22Rv1 (cell line): ENCODE measurements around the gene TMEM132D.

Experiments used
- ZFX ChIP-seq: fragments of 450-650 bp; IDR thresholded peaks from 2 replicates; pipeline ENCODE4 v1.6.1; 2017; ENCODE audit warnings: antibody characterized with exemption, borderline replicate concordance
- TF ChIP-seq, protein P1 (sequence below): fragments of 450-650 bp; IDR thresholded peaks from 2 replicates; pipeline ENCODE4 v1.5.1; 2017; ENCODE audit warnings: mild to moderate bottlenecking

GRCh38 chr12:129675496-129675895 lies 228.3 kb downstream of the TMEM132D start:
- TF ChIP-seq, protein P1, sequence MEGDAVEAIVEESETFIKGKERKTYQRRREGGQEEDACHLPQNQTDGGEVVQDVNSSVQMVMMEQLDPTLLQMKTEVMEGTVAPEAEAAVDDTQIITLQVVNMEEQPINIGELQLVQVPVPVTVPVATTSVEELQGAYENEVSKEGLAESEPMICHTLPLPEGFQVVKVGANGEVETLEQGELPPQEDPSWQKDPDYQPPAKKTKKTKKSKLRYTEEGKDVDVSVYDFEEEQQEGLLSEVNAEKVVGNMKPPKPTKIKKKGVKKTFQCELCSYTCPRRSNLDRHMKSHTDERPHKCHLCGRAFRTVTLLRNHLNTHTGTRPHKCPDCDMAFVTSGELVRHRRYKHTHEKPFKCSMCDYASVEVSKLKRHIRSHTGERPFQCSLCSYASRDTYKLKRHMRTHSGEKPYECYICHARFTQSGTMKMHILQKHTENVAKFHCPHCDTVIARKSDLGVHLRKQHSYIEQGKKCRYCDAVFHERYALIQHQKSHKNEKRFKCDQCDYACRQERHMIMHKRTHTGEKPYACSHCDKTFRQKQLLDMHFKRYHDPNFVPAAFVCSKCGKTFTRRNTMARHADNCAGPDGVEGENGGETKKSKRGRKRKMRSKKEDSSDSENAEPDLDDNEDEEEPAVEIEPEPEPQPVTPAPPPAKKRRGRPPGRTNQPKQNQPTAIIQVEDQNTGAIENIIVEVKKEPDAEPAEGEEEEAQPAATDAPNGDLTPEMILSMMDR, result no peak
- no peak for TF ChIP-seq ZFX
